CD8-positive, alpha-beta memory T cell (primary cell): ENCODE measurements around the gene MSS51. TPM values are rescaled to one million over a fixed set of nuclear protein-coding genes. Genes with fewer than 3 reads are reported as not detected.
A peak's percentile ranks its signal among the peaks of the same experiment; 100 is the strongest.

Source experiments
- CTCF ChIA-PET: fragments of 350-600 bp; sonication (Branson Sonifier 250); formaldehyde crosslinking; loops from one replicate; lab custom pipeline; 2021; ENCODE audit warnings: antibody characterized with exemption; lab: Charles Lee
- POLR2A ChIA-PET: fragments of 350-600 bp; sonication (Branson Sonifier 250); formaldehyde crosslinking; loops from one replicate; lab custom pipeline; 2021; ENCODE audit warnings: antibody characterized with exemption; lab: Charles Lee
- DNase-seq, 5 donors: peaks; one replicate each; pipeline versions ENCODE4 v3.0.0 to v3.0.0-alpha.2; 2020 to 2022; ENCODE audit warnings: mixed read lengths in 1 of 5
- H3K27ac ChIP-seq: one replicate; pipeline ENCODE4 v1.7.0; 2013; ENCODE audit warnings: low read depth, mild to moderate bottlenecking, low read length, moderate library complexity
- H3K27me3 ChIP-seq: 2 replicates; pipeline ENCODE4 v1.7.0; 2013; ENCODE audit warnings: low read length, mild to moderate bottlenecking; ENCODE audit not compliant: insufficient read depth, poor library complexity, severe bottlenecking
- H3K36me3 ChIP-seq: 2 replicates; pipeline ENCODE4 v1.7.0; 2013; ENCODE audit warnings: mild to moderate bottlenecking, low read length, moderate library complexity; ENCODE audit not compliant: insufficient read depth
- H3K4me1 ChIP-seq: 2 replicates; pipeline ENCODE4 v1.7.0; 2013; ENCODE audit warnings: mild to moderate bottlenecking, low read length, moderate library complexity; ENCODE audit not compliant: insufficient read depth
- H3K4me3 ChIP-seq: 2 replicates; pipeline ENCODE4 v1.7.0; 2013; ENCODE audit warnings: mild to moderate bottlenecking, low read length
- H3K9me3 ChIP-seq: 2 replicates; pipeline ENCODE4 v1.7.0; 2013; ENCODE audit warnings: mild to moderate bottlenecking, low read length
- H3K27ac Mint-ChIP-seq, 8 donors: one replicate each; pipeline ENCODE4 v1.8.0; 2020 to 2021; ENCODE audit warnings: mixed read lengths in 8 of 8, mild to moderate bottlenecking in 6 of 8, inconsistent platforms in 3 of 8, moderate library complexity in 3 of 8
- H3K27me3 Mint-ChIP-seq, 2 donors: one replicate each; pipeline ENCODE4 v1.8.0; 2020 to 2021; ENCODE audit warnings: mixed read lengths in 2 of 2, mild to moderate bottlenecking in 1 of 2, moderate library complexity in 1 of 2
- H3K36me3 Mint-ChIP-seq, 3 donors: one replicate each; pipeline ENCODE4 v1.8.0; 2020 to 2021; ENCODE audit warnings: mixed read lengths in 3 of 3, inconsistent platforms in 1 of 3, mild to moderate bottlenecking in 1 of 3
- H3K4me1 Mint-ChIP-seq, 3 donors: one replicate each; pipeline ENCODE4 v1.8.0; 2020 to 2021; ENCODE audit warnings: mixed read lengths in 3 of 3, inconsistent platforms in 1 of 3, mild to moderate bottlenecking in 1 of 3
- H3K4me3 Mint-ChIP-seq, 7 donors: one replicate each; pipeline ENCODE4 v1.8.0; 2020 to 2021; ENCODE audit warnings: mixed read lengths in 7 of 7, mild to moderate bottlenecking in 6 of 7, moderate library complexity in 4 of 7, inconsistent platforms in 2 of 7
- H3K9me3 Mint-ChIP-seq, 5 donors: one replicate each; pipeline ENCODE4 v1.8.0; 2020 to 2022; ENCODE audit warnings: mixed read lengths in 5 of 5, mild to moderate bottlenecking in 3 of 5, moderate library complexity in 2 of 5, inconsistent platforms in 1 of 5
- polyA plus RNA-seq: library from polyadenylated mRNA; unstranded; fragments of 300-500 nt; fragmentation: Illumina TruSeq; gene quantifications from one replicate; pipeline ENCODE4 v1.2.3, GENCODE V29; 2021
- total RNA-seq, 2 experiments: library from RNA; stranded (reverse); gene quantifications; one replicate each; pipeline ENCODE4 v1.2.3, GENCODE V29; 2021

MSS51 gene
- total and polyA plus RNA-seq, 3 experiments from 2014 or later, result 0.14 to 1.5 (median 1.5) TPM

- Histone ChIP-seq H3K9me3 (no peaks in the 10 kb centered on the region), H3K4me3 (no peak overlapping the region), H3K36me3 (peaks cover 50% of the 10 kb centered on the region), H3K27ac (no peak overlapping the region), H3K27me3 (no peaks in the 10 kb centered on the region), H3K4me1 (no peaks in the 10 kb centered on the region)
- peaks cover 0 to 7% (median 3%) of the 10 kb centered on the region in 3 donors for H3K4me1 Mint-ChIP-seq
- no peak overlapping the region for H3K4me3 Mint-ChIP-seq
- H3K27me3 Mint-ChIP-seq, result no peaks in the 10 kb centered on the region
- peak overlapping the region in 6 of 8 donors; percentile 11 to 72 (median 28) for H3K27ac Mint-ChIP-seq
- no peak for DNase-seq
- peaks cover 15 to 87% (median 24%) of the 10 kb centered on the region in 3 donors for H3K36me3 Mint-ChIP-seq
- POLR2A ChIA-PET, result no interaction called here
- CTCF ChIA-PET, result no interaction called here
- H3K9me3 Mint-ChIP-seq, result no peaks in the 10 kb centered on the region
These were observed 54.2 kb downstream of the MSS51 start for GRCh38 chr10:73379064-73379748.

- DNase-seq, result no peak
- no peaks in the 10 kb centered on the region for H3K27me3 ChIP-seq
- POLR2A ChIA-PET, result no interaction called here
- CTCF ChIA-PET, result no interaction called here
- Mint-ChIP-seq H3K27me3 (no peaks in the 10 kb centered on the region), H3K4me1 (peaks cover 0 to 7% (median 3%) of the 10 kb centered on the region in 3 donors), H3K36me3 (peaks cover 12 to 74% (median 24%) of the 10 kb centered on the region in 3 donors), H3K4me3 (no peak overlapping the region), H3K27ac (peak overlapping the region in 1 of 8 donors; percentile 26), H3K9me3 (no peaks in the 10 kb centered on the region)
- no peak overlapping the region for H3K27ac ChIP-seq
- no peaks in the 10 kb centered on the region for H3K4me1 ChIP-seq
- H3K4me3 ChIP-seq, result no peak overlapping the region
- H3K36me3 ChIP-seq, result peaks cover 37% of the 10 kb centered on the region
- H3K9me3 ChIP-seq, result no peaks in the 10 kb centered on the region
These were observed 56.7 kb downstream of the MSS51 start for GRCh38 chr10:73376679-73377078.

Other genes with a start within 250 kb of the MSS51 start
- 10 to 100 TPM; 75.0 to 76.4 TPM for gene DNAJC9, start 186.3 kb downstream of the MSS51 start, total RNA-seq
- 36.3 TPM for gene DNAJC9, start 186.3 kb downstream of the MSS51 start, polyA plus RNA-seq
- 100 to 1,000 TPM; 141 to 146 TPM for gene MRPS16, start 180.9 kb downstream of the MSS51 start, total RNA-seq
- 102 TPM for gene MRPS16, start 180.9 kb downstream of the MSS51 start, polyA plus RNA-seq
- 1 to 10 TPM in 1 of 2 experiments, under 1 TPM in 1; 0.86 to 1.2 TPM for gene CFAP70, start 74.7 kb downstream of the MSS51 start, total RNA-seq
- gene CFAP70, start 74.7 kb downstream of the MSS51 start, polyA plus RNA-seq, result not detected
- gene ANXA7, start 19.5 kb downstream of the MSS51 start, total RNA-seq, result 100 to 1,000 TPM; 151 to 154 TPM
- 188 TPM for gene ANXA7, start 19.5 kb downstream of the MSS51 start, polyA plus RNA-seq
- 10 to 100 TPM; 44.0 to 44.1 TPM for gene PPP3CB, start 62.5 kb upstream of the MSS51 start, total RNA-seq
- 8.1 TPM for gene PPP3CB, start 62.5 kb upstream of the MSS51 start, polyA plus RNA-seq
- 10 to 100 TPM; 10.5 to 11.9 TPM for gene USP54, start 157.8 kb upstream of the MSS51 start, total RNA-seq
- gene USP54, start 157.8 kb upstream of the MSS51 start, polyA plus RNA-seq, result 1.5 TPM
- gene MYOZ1, start 207.9 kb upstream of the MSS51 start, total RNA-seq, result not detected
- gene MYOZ1, start 207.9 kb upstream of the MSS51 start, polyA plus RNA-seq, result not detected
- gene SYNPO2L, start 222.5 kb upstream of the MSS51 start, total RNA-seq, result not detected
- gene SYNPO2L, start 222.5 kb upstream of the MSS51 start, polyA plus RNA-seq, result not detected